ENCODE data around the gene FAM174A. TPM values are rescaled to one million over a fixed set of nuclear protein-coding genes. Genes with fewer than 3 reads are reported as not detected.

The FAM174A gene
- total RNA-seq, 1 donor from 2014 or later, result 8.9 TPM

GRCh38 chr5:100542086-100542485, 6.9 kb downstream of the FAM174A start:
- H3K4me3 Mint-ChIP-seq (ENCODE audit: low read depth), result no peak overlapping the region

GRCh38 chr5:100546001-100546400, 10.8 kb downstream of the FAM174A start:
- H3K4me1 Mint-ChIP-seq (ENCODE audit: low read depth), result peaks cover 4% of the 10 kb centered on the region
- H3K9me3 Mint-ChIP-seq, result no peaks in the 10 kb centered on the region
- H3K27ac Mint-ChIP-seq, result no peak overlapping the region
- intact Hi-C loops (cut with micrococcal nuclease), result no loop called here
- H3K36me3 Mint-ChIP-seq (ENCODE audit: low read depth), result no peaks in the 10 kb centered on the region
- H3K4me3 Mint-ChIP-seq (ENCODE audit: low read depth), result no peak overlapping the region
- no peak for DNase-seq (ENCODE audit: low spot score)
- no peaks in the 10 kb centered on the region for H3K27me3 Mint-ChIP-seq (ENCODE audit: low read depth)

More at GRCh38 chr5:100542086-100542485, 6.9 kb downstream of the FAM174A start:
- intact Hi-C loops (cut with micrococcal nuclease), result no loop called here
- H3K9me3 Mint-ChIP-seq, result no peaks in the 10 kb centered on the region
- no peak for DNase-seq (ENCODE audit: low spot score)
- H3K27ac Mint-ChIP-seq, result no peak overlapping the region
- no peaks in the 10 kb centered on the region for H3K27me3 Mint-ChIP-seq (ENCODE audit: low read depth)
- H3K4me1 Mint-ChIP-seq (ENCODE audit: low read depth), result peaks cover 6% of the 10 kb centered on the region
- no peaks in the 10 kb centered on the region for H3K36me3 Mint-ChIP-seq (ENCODE audit: low read depth)

- no peak for DNase-seq (ENCODE audit: low spot score)
- H3K4me3 Mint-ChIP-seq (ENCODE audit: low read depth), result no peak overlapping the region
- H3K4me1 Mint-ChIP-seq (ENCODE audit: low read depth), result peaks cover 4% of the 10 kb centered on the region
- H3K27me3 Mint-ChIP-seq (ENCODE audit: low read depth), result no peaks in the 10 kb centered on the region
- H3K36me3 Mint-ChIP-seq (ENCODE audit: low read depth), result peaks cover 3% of the 10 kb centered on the region
- peaks cover 3% of the 10 kb centered on the region for H3K9me3 Mint-ChIP-seq
- intact Hi-C loops (cut with micrococcal nuclease), result no loop called here
- H3K27ac Mint-ChIP-seq, result no peak overlapping the region
These were observed 15.4 kb downstream of the FAM174A start for GRCh38 chr5:100550531-100551051.

GRCh38 chr5:100551183-100551582, 16.0 kb downstream of the FAM174A start:
- Mint-ChIP-seq H3K27ac (no peak overlapping the region), H3K4me3 (ENCODE audit: low read depth) (no peak overlapping the region)

GRCh38 chr5:100553209-100553608, 18.0 kb downstream of the FAM174A start:
- DNase-seq (ENCODE audit: low spot score), result no peak
- Mint-ChIP-seq H3K36me3 (ENCODE audit: low read depth) (peaks cover 3% of the 10 kb centered on the region), H3K4me1 (ENCODE audit: low read depth) (peaks cover 4% of the 10 kb centered on the region), H3K4me3 (ENCODE audit: low read depth) (no peak overlapping the region), H3K27me3 (ENCODE audit: low read depth) (no peaks in the 10 kb centered on the region), H3K27ac (no peak overlapping the region), H3K9me3 (peaks cover 7% of the 10 kb centered on the region)
- intact Hi-C loops (cut with micrococcal nuclease), result no loop called here

More at GRCh38 chr5:100551183-100551582, 16.0 kb downstream of the FAM174A start:
- DNase-seq (ENCODE audit: low spot score), result no peak
- peaks cover 3% of the 10 kb centered on the region for H3K36me3 Mint-ChIP-seq (ENCODE audit: low read depth)
- peaks cover 3% of the 10 kb centered on the region for H3K9me3 Mint-ChIP-seq
- peaks cover 4% of the 10 kb centered on the region for H3K4me1 Mint-ChIP-seq (ENCODE audit: low read depth)
- intact Hi-C loops (cut with micrococcal nuclease), result no loop called here
- H3K27me3 Mint-ChIP-seq (ENCODE audit: low read depth), result no peaks in the 10 kb centered on the region

GRCh38 chr5:100560860-100561259, 25.7 kb downstream of the FAM174A start:
- intact Hi-C loops (cut with micrococcal nuclease), result no loop called here
- H3K36me3 Mint-ChIP-seq (ENCODE audit: low read depth), result peaks cover 21% of the 10 kb centered on the region
- H3K27ac Mint-ChIP-seq, result no peak overlapping the region
- no peak for DNase-seq (ENCODE audit: low spot score)
- H3K4me1 Mint-ChIP-seq (ENCODE audit: low read depth), result no peaks in the 10 kb centered on the region
- no peak overlapping the region for H3K4me3 Mint-ChIP-seq (ENCODE audit: low read depth)
- H3K9me3 Mint-ChIP-seq, result peaks cover 9% of the 10 kb centered on the region
- H3K27me3 Mint-ChIP-seq (ENCODE audit: low read depth), result no peaks in the 10 kb centered on the region

GRCh38 chr5:100562821-100563220, 27.6 kb downstream of the FAM174A start:
- DNase-seq (ENCODE audit: low spot score), result no peak
- intact Hi-C loops (cut with micrococcal nuclease), result no loop called here
- H3K4me1 Mint-ChIP-seq (ENCODE audit: low read depth), result peaks cover 9% of the 10 kb centered on the region
- H3K4me3 Mint-ChIP-seq (ENCODE audit: low read depth), result no peak overlapping the region
- H3K9me3 Mint-ChIP-seq, result peaks cover 5% of the 10 kb centered on the region
- peaks cover 24% of the 10 kb centered on the region for H3K36me3 Mint-ChIP-seq (ENCODE audit: low read depth)
- H3K27ac Mint-ChIP-seq, result no peak overlapping the region
- H3K27me3 Mint-ChIP-seq (ENCODE audit: low read depth), result no peaks in the 10 kb centered on the region

- Mint-ChIP-seq H3K9me3 (no peaks in the 10 kb centered on the region), H3K27me3 (ENCODE audit: low read depth) (no peaks in the 10 kb centered on the region), H3K4me1 (ENCODE audit: low read depth) (peaks cover 11% of the 10 kb centered on the region), H3K4me3 (ENCODE audit: low read depth) (no peak overlapping the region), H3K36me3 (ENCODE audit: low read depth) (peaks cover 21% of the 10 kb centered on the region), H3K27ac (no peak overlapping the region)
- intact Hi-C loops (cut with micrococcal nuclease), result no loop called here
- DNase-seq (ENCODE audit: low spot score), result no peak
These were observed 31.4 kb downstream of the FAM174A start for GRCh38 chr5:100566382-100567141.

GRCh38 chr5:100574716-100575115, 39.5 kb downstream of the FAM174A start:
- H3K27me3 Mint-ChIP-seq (ENCODE audit: low read depth), result no peaks in the 10 kb centered on the region
- intact Hi-C loops (cut with micrococcal nuclease), result no loop called here
- DNase-seq (ENCODE audit: low spot score), result no peak
- H3K27ac Mint-ChIP-seq, result no peak overlapping the region
- no peak overlapping the region for H3K4me3 Mint-ChIP-seq (ENCODE audit: low read depth)
- H3K4me1 Mint-ChIP-seq (ENCODE audit: low read depth), result no peaks in the 10 kb centered on the region
- no peaks in the 10 kb centered on the region for H3K9me3 Mint-ChIP-seq
- H3K36me3 Mint-ChIP-seq (ENCODE audit: low read depth), result no peaks in the 10 kb centered on the region

GRCh38 chr5:100575815-100576214, 40.6 kb downstream of the FAM174A start:
- DNase-seq (ENCODE audit: low spot score), result no peak
- Mint-ChIP-seq H3K9me3 (no peaks in the 10 kb centered on the region), H3K27me3 (ENCODE audit: low read depth) (no peaks in the 10 kb centered on the region), H3K36me3 (ENCODE audit: low read depth) (peaks cover 7% of the 10 kb centered on the region), H3K27ac (no peak overlapping the region), H3K4me3 (ENCODE audit: low read depth) (no peak overlapping the region), H3K4me1 (ENCODE audit: low read depth) (no peaks in the 10 kb centered on the region)
- intact Hi-C loops (cut with micrococcal nuclease), result no loop called here

- H3K9me3 Mint-ChIP-seq, result no peaks in the 10 kb centered on the region
- no peak for DNase-seq (ENCODE audit: low spot score)
- no peaks in the 10 kb centered on the region for H3K27me3 Mint-ChIP-seq (ENCODE audit: low read depth)
- H3K36me3 Mint-ChIP-seq (ENCODE audit: low read depth), result peaks cover 7% of the 10 kb centered on the region
- no peaks in the 10 kb centered on the region for H3K4me1 Mint-ChIP-seq (ENCODE audit: low read depth)
- no peak overlapping the region for H3K27ac Mint-ChIP-seq
- intact Hi-C loops (cut with micrococcal nuclease), result no loop called here
- no peak overlapping the region for H3K4me3 Mint-ChIP-seq (ENCODE audit: low read depth)
These were observed 41.1 kb downstream of the FAM174A start for GRCh38 chr5:100576217-100576751.

GRCh38 chr5:100577506-100577905, 42.3 kb downstream of the FAM174A start:
- Mint-ChIP-seq H3K9me3 (no peaks in the 10 kb centered on the region), H3K27ac (no peak overlapping the region), H3K36me3 (ENCODE audit: low read depth) (peaks cover 7% of the 10 kb centered on the region), H3K27me3 (ENCODE audit: low read depth) (no peaks in the 10 kb centered on the region), H3K4me1 (ENCODE audit: low read depth) (no peaks in the 10 kb centered on the region), H3K4me3 (ENCODE audit: low read depth) (no peak overlapping the region)
- no peak for DNase-seq (ENCODE audit: low spot score)
- intact Hi-C loops (cut with micrococcal nuclease), result no loop called here

- H3K27ac Mint-ChIP-seq, result no peak overlapping the region
- no peaks in the 10 kb centered on the region for H3K4me1 Mint-ChIP-seq (ENCODE audit: low read depth)
- no peak for DNase-seq (ENCODE audit: low spot score)
- intact Hi-C loops (cut with micrococcal nuclease), result no loop called here
- no peaks in the 10 kb centered on the region for H3K27me3 Mint-ChIP-seq (ENCODE audit: low read depth)
- H3K36me3 Mint-ChIP-seq (ENCODE audit: low read depth), result peaks cover 7% of the 10 kb centered on the region
- H3K4me3 Mint-ChIP-seq (ENCODE audit: low read depth), result no peak overlapping the region
- no peaks in the 10 kb centered on the region for H3K9me3 Mint-ChIP-seq
These were observed 48.9 kb downstream of the FAM174A start for GRCh38 chr5:100584069-100584468.

Measured in activated T-helper 2 cell treated with anti-CD3 and anti-CD28 coated beads, Interferon-gamma antibody, Interleukin-2, Interleukin-4, amounts not matched to agents 10 μg/mL and 5 μg/mL and 100 μg/mL, durations not matched to agents 14 hours and 24 hours and 36 hours (primary cell).